Testis (tissue), 3 donors: ENCODE results near the gene ZC3H18. TPM values are rescaled to one million over a fixed set of nuclear protein-coding genes. Genes with fewer than 3 reads are reported as not detected.

Experiments used
- DNase-seq: peaks from one replicate; pipeline ENCODE4 v3.0.0-alpha.2; 2019
- H3K27ac ChIP-seq, 2 donors: fragments of 200-600 bp; sonication (generic); one replicate each; pipeline ENCODE4 v1.5.1; 2019
- H3K27me3 ChIP-seq: fragments of 200-600 bp; sonication (generic); one replicate; pipeline ENCODE4 v1.5.1; 2019
- H3K36me3 ChIP-seq: fragments of 200-600 bp; sonication (generic); one replicate; pipeline ENCODE4 v1.5.1; 2017; ENCODE audit warnings: low read depth; ENCODE audit errors: missing control alignments
- H3K4me1 ChIP-seq: fragments of 200-600 bp; sonication (generic); one replicate; pipeline ENCODE4 v1.5.1; 2019
- H3K4me3 ChIP-seq, 2 donors: fragments of 200-600 bp; sonication (generic); one replicate each; pipeline ENCODE4 v1.5.1; 2017 to 2019
- H3K9me3 ChIP-seq: fragments of 200-600 bp; sonication (generic); one replicate; pipeline ENCODE4 v1.5.1; 2017
- CTCF ChIP-seq, 3 experiments: fragments of 450-650 bp in 2 of 3; fragments of 200-600 bp in 1 of 3; sonication (generic) in 1 of 3; IDR thresholded peaks; one replicate each; pipeline ENCODE4 v1.5.1; 2016 to 2019; ENCODE audit warnings: antibody characterized with exemption in 3 of 3, mild to moderate bottlenecking in 2 of 3, moderate library complexity in 1 of 3
- POLR2A ChIP-seq: fragments of 450-650 bp; IDR thresholded peaks from one replicate; pipeline ENCODE4 v1.6.1; 2017; ENCODE audit warnings: antibody characterized with exemption, mild to moderate bottlenecking, moderate library complexity
- WGBS, 2 donors: methylation state at CpG; one replicate each; pipeline ENCODE4 v1.1.5; 2018; 5-methylcytosine and 5-hydroxymethylcytosine counted together
- intact Hi-C: fragments of 100-400 bp; cut with DNase I; formaldehyde crosslinking; loops from one replicate; pipeline ENCODE4 v1.15.1; 2023; ENCODE audit warnings: low total_unique reads
- polyA plus RNA-seq: library from polyadenylated mRNA; stranded (reverse); fragments of 350-450 nt; fragmentation: Illumina TruSeq; extraction: RNeasy Lipid Tissue Mini Kit (QIAGEN cat#74804); gene quantifications from one replicate; pipeline ENCODE4 v1.2.3, GENCODE V29; 2014; ENCODE audit warnings: low read depth, low replicate concordance; ENCODE audit not compliant: insufficient read depth
- total RNA-seq, 2 donors: library from RNA; depleted of rRNA; stranded (reverse); fragments of >200 nt; gene quantifications; one replicate each; pipeline ENCODE4 v1.2.3, GENCODE V29; 2016

ZC3H18 gene
- total and polyA plus RNA-seq, 3 donors from 2014 or later = 53.8 to 63.7 (median 59.6) TPM

- intact Hi-C loops = no loop called here
- no peak for DNase-seq
- WGBS, 2 donors = 84 to 88% methylated on average over 17 to 19 of the region's 20 CpGs
- Histone ChIP-seq H3K36me3 (no peaks in the 10 kb centered on the region), H3K4me3 (no peak overlapping the region), H3K27me3 (no peaks in the 10 kb centered on the region), H3K9me3 (no peaks in the 10 kb centered on the region), H3K4me1 (peaks cover 20% of the 10 kb centered on the region), H3K27ac (no peak overlapping the region)
- TF ChIP-seq CTCF (IDR thresholded peaks at IDR 0.05) (no peak), POLR2A (no peak)
These were observed 48.2 kb downstream of the ZC3H18 start for GRCh38 chr16:88618182-88618955.

GRCh38 chr16:88618956-88619667 lies 48.9 kb downstream of the ZC3H18 start:
- H3K27ac ChIP-seq = no peak overlapping the region
- no peaks in the 10 kb centered on the region for H3K9me3 ChIP-seq
- TF ChIP-seq CTCF (IDR thresholded peaks at IDR 0.05) (no peak), POLR2A (no peak)
- no peaks in the 10 kb centered on the region for H3K36me3 ChIP-seq
- H3K4me1 ChIP-seq = peaks cover 13% of the 10 kb centered on the region
- no peak overlapping the region for H3K4me3 ChIP-seq
- no peaks in the 10 kb centered on the region for H3K27me3 ChIP-seq
- DNase-seq = no peak
- intact Hi-C loops = no loop called here
- WGBS, 2 donors = 94 to 95% methylated on average over 14 to 19 of the region's 19 CpGs

GRCh38 chr16:88619859-88620815 lies 49.9 kb downstream of the ZC3H18 start:
- peaks cover 3% of the 10 kb centered on the region for H3K4me1 ChIP-seq
- no peak overlapping the region for H3K4me3 ChIP-seq
- no peaks in the 10 kb centered on the region for H3K36me3 ChIP-seq
- no peak for DNase-seq
- no peaks in the 10 kb centered on the region for H3K27me3 ChIP-seq
- no peak overlapping the region for H3K27ac ChIP-seq
- 93 to 94% methylated on average over 14 of the region's 14 CpGs for WGBS, 2 donors
- no peak for TF ChIP-seq POLR2A
- TF ChIP-seq CTCF (IDR thresholded peaks at IDR 0.05) = no peak
- no peaks in the 10 kb centered on the region for H3K9me3 ChIP-seq
- intact Hi-C loops = no loop called here

GRCh38 chr16:88622125-88622524 lies 51.9 kb downstream of the ZC3H18 start:
- no peak for DNase-seq
- no peaks in the 10 kb centered on the region for H3K4me1 ChIP-seq
- H3K4me3 ChIP-seq = no peak overlapping the region
- intact Hi-C loops = no loop called here
- WGBS, 2 donors = 92 to 93% methylated on average over 3 to 19 of the region's 19 CpGs
- TF ChIP-seq CTCF (IDR thresholded peaks at IDR 0.05) (no peak), POLR2A (no peak)
- no peaks in the 10 kb centered on the region for H3K27me3 ChIP-seq
- no peaks in the 10 kb centered on the region for H3K36me3 ChIP-seq
- H3K9me3 ChIP-seq = no peaks in the 10 kb centered on the region
- no peak overlapping the region for H3K27ac ChIP-seq
